ENCODE data around the gene ASB18.

GRCh38 chr2:236196366-236196765 lies 67.8 kb downstream of the ASB18 start:
- TF ChIP-seq CTCF (IDR thresholded peaks at IDR 0.05) (no peak), SP1 (CRISPR knock-in tag; conservative IDR thresholded peaks at IDR 0.05) (no peak), MYBL2 (CRISPR knock-in tag; IDR thresholded peaks at IDR 0.05) (no peak)
- TF ChIP-seq, protein P1, sequence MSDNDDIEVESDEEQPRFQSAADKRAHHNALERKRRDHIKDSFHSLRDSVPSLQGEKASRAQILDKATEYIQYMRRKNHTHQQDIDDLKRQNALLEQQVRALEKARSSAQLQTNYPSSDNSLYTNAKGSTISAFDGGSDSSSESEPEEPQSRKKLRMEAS (CRISPR knock-in tag; IDR thresholded peaks at IDR 0.05) = no peak

All from WTC11 (cell line).